Lung (tissue), 12 donors: ENCODE measurements around the gene TMEM167A. TPM values are rescaled to one million over a fixed set of nuclear protein-coding genes. Genes with fewer than 3 reads are reported as not detected.

Experiments
- ATAC-seq: fragments of 200-7000 bp; cut with Tn5 transposase; one replicate; pipeline ENCODE4 v1.9.1; 2020; ENCODE audit warnings: moderate number of reproducible peaks; ENCODE audit not compliant: insufficient read depth, low FRiP score
- DNase-seq, 3 donors: peaks; one replicate each; pipeline ENCODE4 v3.0.0-alpha.2; 2013 to 2017
- H3K27ac ChIP-seq, 2 donors: one replicate each; pipeline ENCODE4 v1.5.1; 2013; ENCODE audit warnings: mild to moderate bottlenecking in 2 of 2, moderate library complexity in 2 of 2, control low read depth in 1 of 2, inconsistent platforms in 1 of 2, low read depth in 1 of 2, low read length in 1 of 2
- H3K27me3 ChIP-seq, 3 donors: one replicate each; pipeline ENCODE4 v1.5.1; 2013; ENCODE audit warnings: low read length in 2 of 3; ENCODE audit not compliant: control insufficient read depth in 3 of 3, insufficient read depth in 3 of 3
- H3K36me3 ChIP-seq, 4 donors: one replicate each; pipeline ENCODE4 v1.5.1; 2013; ENCODE audit warnings: low read length in 4 of 4, mild to moderate bottlenecking in 1 of 4, moderate library complexity in 1 of 4; ENCODE audit not compliant: control insufficient read depth in 4 of 4, insufficient read depth in 4 of 4
- H3K4me1 ChIP-seq, 5 donors: one replicate each; pipeline ENCODE4 v1.5.1; 2013; ENCODE audit warnings: low read length in 5 of 5, mild to moderate bottlenecking in 2 of 5, moderate library complexity in 1 of 5; ENCODE audit not compliant: control insufficient read depth in 5 of 5, insufficient read depth in 5 of 5
- H3K4me3 ChIP-seq: one replicate; pipeline ENCODE4 v1.5.1; 2013; ENCODE audit warnings: mild to moderate bottlenecking, control low read depth, moderate library complexity
- H3K9ac ChIP-seq, 2 donors: one replicate each; pipeline ENCODE4 v1.5.1; 2013; ENCODE audit warnings: low read length in 2 of 2, control low read depth in 1 of 2; ENCODE audit not compliant: insufficient read depth in 1 of 2
- H3K9me3 ChIP-seq, 4 donors: one replicate each; pipeline ENCODE4 v1.5.1; 2013; ENCODE audit warnings: low read length in 3 of 4, mild to moderate bottlenecking in 1 of 4, moderate library complexity in 1 of 4; ENCODE audit not compliant: control insufficient read depth in 4 of 4, insufficient read depth in 3 of 4
- CTCF ChIP-seq: IDR thresholded peaks from 2 replicates; pipeline ENCODE4 v1.5.1; 2012; ENCODE audit warnings: mild to moderate bottlenecking; ENCODE audit errors: control extremely low read depth, extremely low read depth
- WGBS, 2 donors: extraction: QIAGEN DNeasy Blood & Tissue Kit; methylation state at CpG; one replicate each; pipeline ENCODE4 v1.1.7; 2013; 5-methylcytosine and 5-hydroxymethylcytosine counted together
- polyA plus RNA-seq, 2 donors: library from polyadenylated mRNA; stranded (reverse); fragments of 200-250 nt; gene quantifications; one replicate each; pipeline ENCODE4 v1.2.1, GENCODE V29; 2013
- total RNA-seq, 2 donors: library from RNA; depleted of rRNA in 1 of 2; stranded (reverse); fragments of >200 nt in 1 of 2; gene quantifications; one replicate each; pipeline ENCODE4 v1.2.1, GENCODE V29; 2014 to 2021
- donor health status: control.
- donor health status: control.
- donor health status: Bipolar disorder and iron deficiency.
- donor health status: healthy.
- donor health status: DM: yes; HTN: yes; CAD: no.

Gene TMEM167A
- total and polyA plus RNA-seq, 4 donors = 32.2 to 75.7 (median 63.5) TPM

- DNase-seq (peak in 2 of 3 donors; percentile 93 to 94), ATAC-seq (no peak)
- Histone ChIP-seq H3K4me3 (no peak overlapping the region), H3K4me1 (peaks cover 0 to 32% (median 4%) of the 10 kb centered on the region in 5 donors), H3K36me3 (peaks cover 0 to 20% (median 5%) of the 10 kb centered on the region in 4 donors), H3K9ac (no peak overlapping the region), H3K27me3 (no peaks in the 10 kb centered on the region), H3K9me3 (no peaks in the 10 kb centered on the region), H3K27ac (no peak overlapping the region)
- no peak for TF ChIP-seq CTCF
Observed at GRCh38 chr5:83058726-83059125, 18.5 kb downstream of the TMEM167A start.

GRCh38 chr5:83055166-83055565 lies 22.0 kb downstream of the TMEM167A start:
- no peak for TF ChIP-seq CTCF
- Histone ChIP-seq H3K9ac (no peak overlapping the region), H3K9me3 (no peaks in the 10 kb centered on the region), H3K27me3 (no peaks in the 10 kb centered on the region), H3K4me3 (no peak overlapping the region), H3K36me3 (peaks cover 0 to 20% (median 11%) of the 10 kb centered on the region in 4 donors), H3K27ac (no peak overlapping the region), H3K4me1 (peaks cover 0 to 31% (median 8%) of the 10 kb centered on the region in 5 donors)
- ATAC-seq (no peak), DNase-seq (no peak)
- 83 to 84% methylated on average over 2 of the region's 2 CpGs for WGBS, 2 donors

- ATAC-seq (no peak), DNase-seq (no peak)
- no peak for TF ChIP-seq CTCF
- WGBS, 2 donors = 81 to 95% methylated on average over 4 of the region's 4 CpGs
- no peak overlapping the region for H3K9ac ChIP-seq
- no peak overlapping the region for H3K4me3 ChIP-seq
- H3K9me3 ChIP-seq = no peaks in the 10 kb centered on the region
- peaks cover 0 to 20% (median 11%) of the 10 kb centered on the region in 4 donors for H3K36me3 ChIP-seq
- peak overlapping the region in 1 of 2 donors; percentile 1 for H3K27ac ChIP-seq
- H3K27me3 ChIP-seq = no peaks in the 10 kb centered on the region
- H3K4me1 ChIP-seq = peaks cover 0 to 12% (median 5%) of the 10 kb centered on the region in 5 donors
Observed at GRCh38 chr5:83050723-83051340, 26.4 kb downstream of the TMEM167A start.
